ENCODE data around the gene OR51B5. TPM values are rescaled to one million over a fixed set of nuclear protein-coding genes. Genes with fewer than 3 reads are reported as not detected.

The OR51B5 gene
- total and polyA plus RNA-seq, 2 donors (not counting 3 experiments of a cell fraction or from before 2014, with no cell fraction given), result 0.07 TPM; not detected in 1

DNA sequence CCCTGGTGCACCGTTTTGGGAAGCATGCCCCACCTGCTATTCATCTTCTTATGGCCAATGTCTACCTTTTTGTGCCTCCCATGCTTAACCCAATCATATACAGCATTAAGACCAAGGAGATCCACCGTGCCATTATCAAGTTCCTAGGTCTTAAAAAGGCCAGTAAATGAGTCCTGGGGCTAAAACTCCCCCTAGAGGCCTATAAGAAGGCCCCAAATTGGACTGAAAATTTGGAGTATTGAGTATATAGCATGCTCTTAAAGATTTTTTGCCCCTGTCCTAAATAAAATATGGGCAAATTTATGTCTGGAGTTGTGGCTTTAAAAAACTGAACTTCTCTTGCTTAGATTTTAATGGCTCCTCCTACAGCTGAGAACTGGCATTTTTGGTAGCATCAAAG, 46.9 kb upstream of the OR51B5 start:
- Histone ChIP-seq H3K9me3 (replicated peaks; ENCODE audit: control insufficient read depth, insufficient read depth, low read length) (no peaks in the 10 kb centered on the region), H4K20me1 (replicated peaks; ENCODE audit: control insufficient read depth, extremely low read depth, insufficient read depth, low read length) (no peaks in the 10 kb centered on the region), H3K36me3 (ENCODE audit: control insufficient read depth in 2 of 2, extremely low read depth in 1 of 2, insufficient read depth in 2 of 2, low read length in 2 of 2) (no peaks in the 10 kb centered on the region), H2AFZ (ENCODE audit: low read depth, low read length) (no peak overlapping the region), H3K27me3 (ENCODE audit: control insufficient read depth in 2 of 2, insufficient read depth in 2 of 2, low read length in 2 of 2) (peaks cover 0 to under 1% of the 10 kb centered on the region in 2 experiments), H3K9me1 (replicated peaks; ENCODE audit: control insufficient read depth, extremely low read depth, insufficient read depth, low read length) (no peaks in the 10 kb centered on the region), H3K4me3 (replicated peaks in 1 of 3; ENCODE audit: insufficient read depth in 1 of 3, low read depth in 1 of 3, low read length in 3 of 3) (no peak overlapping the region), H3K4me2 (ENCODE audit: insufficient read depth, low read length) (no peak overlapping the region), H3K4me1 (ENCODE audit: control insufficient read depth, extremely low read depth, insufficient read depth, low read length) (no peaks in the 10 kb centered on the region), H3K79me2 (ENCODE audit: control insufficient read depth, insufficient read depth, low read length) (no peaks in the 10 kb centered on the region), H3K9ac (replicated peaks; ENCODE audit: extremely low read depth, insufficient read depth, low read length) (no peak overlapping the region), H3K27ac (ENCODE audit: insufficient read depth, low read depth, low read length) (no peak overlapping the region)
- no peak for TF ChIP-seq POLR2A (IDR thresholded peaks at IDR 0.05; ENCODE audit: low read depth, low read length)
- TF ChIP-seq EZH2 (IDR thresholded peaks at IDR 0.05; ENCODE audit: borderline replicate concordance, low read depth, low read length, severe bottlenecking), result no peak
- TF ChIP-seq FOS (IDR thresholded peaks at IDR 0.05; ENCODE audit: borderline replicate concordance, insufficient read depth, low read length), result no peak
- TF ChIP-seq POLR2AphosphoS5 (IDR thresholded peaks at IDR 0.05; ENCODE audit: insufficient read depth, low read depth, low read length), result no peak
- TF ChIP-seq MYC (IDR thresholded peaks at IDR 0.05; ENCODE audit: low read depth, low read length), result no peak
- TF ChIP-seq JUN (IDR thresholded peaks at IDR 0.05; ENCODE audit: borderline replicate concordance, insufficient read depth, insufficient read length, low read depth), result no peak
- TF ChIP-seq GATA2 (IDR thresholded peaks at IDR 0.05; ENCODE audit: insufficient read depth, insufficient read length, low read depth, low read length), result no peak
- TF ChIP-seq, protein P1, sequence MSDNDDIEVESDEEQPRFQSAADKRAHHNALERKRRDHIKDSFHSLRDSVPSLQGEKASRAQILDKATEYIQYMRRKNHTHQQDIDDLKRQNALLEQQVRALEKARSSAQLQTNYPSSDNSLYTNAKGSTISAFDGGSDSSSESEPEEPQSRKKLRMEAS (IDR thresholded peaks at IDR 0.05; ENCODE audit: insufficient read depth, insufficient read length), result no peak
- TF ChIP-seq, protein P2, sequence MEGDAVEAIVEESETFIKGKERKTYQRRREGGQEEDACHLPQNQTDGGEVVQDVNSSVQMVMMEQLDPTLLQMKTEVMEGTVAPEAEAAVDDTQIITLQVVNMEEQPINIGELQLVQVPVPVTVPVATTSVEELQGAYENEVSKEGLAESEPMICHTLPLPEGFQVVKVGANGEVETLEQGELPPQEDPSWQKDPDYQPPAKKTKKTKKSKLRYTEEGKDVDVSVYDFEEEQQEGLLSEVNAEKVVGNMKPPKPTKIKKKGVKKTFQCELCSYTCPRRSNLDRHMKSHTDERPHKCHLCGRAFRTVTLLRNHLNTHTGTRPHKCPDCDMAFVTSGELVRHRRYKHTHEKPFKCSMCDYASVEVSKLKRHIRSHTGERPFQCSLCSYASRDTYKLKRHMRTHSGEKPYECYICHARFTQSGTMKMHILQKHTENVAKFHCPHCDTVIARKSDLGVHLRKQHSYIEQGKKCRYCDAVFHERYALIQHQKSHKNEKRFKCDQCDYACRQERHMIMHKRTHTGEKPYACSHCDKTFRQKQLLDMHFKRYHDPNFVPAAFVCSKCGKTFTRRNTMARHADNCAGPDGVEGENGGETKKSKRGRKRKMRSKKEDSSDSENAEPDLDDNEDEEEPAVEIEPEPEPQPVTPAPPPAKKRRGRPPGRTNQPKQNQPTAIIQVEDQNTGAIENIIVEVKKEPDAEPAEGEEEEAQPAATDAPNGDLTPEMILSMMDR (IDR thresholded peaks at IDR 0.05; ENCODE audit: extremely low read depth in 1 of 2, insufficient read depth in 1 of 2, low read depth in 1 of 2, low read length in 2 of 2), result no peak
- POLR2A ChIA-PET, result no interaction called here
- dilution Hi-C loops (cut with MboI; ENCODE audit: extremely low pct_ligation_motif_present, low sequenced_read_pairs), result no loop called here
- CTCF ChIA-PET, result no interaction called here
- FAIRE-seq, result no peak
- intact Hi-C loops (cut with micrococcal nuclease), result no loop called here
- BruUV-seq (replicated peaks), result no TSS peak
- DNase-seq (ENCODE audit: low read depth, low spot score), result no peak

Measured in endothelial cell of umbilical vein (primary cell).